ENCODE data around the gene MSH3. TPM values are rescaled to one million over a fixed set of nuclear protein-coding genes. Genes with fewer than 3 reads are reported as not detected.

The MSH3 gene
- total RNA-seq, 2 experiments from 2014 or later: 23.0 to 23.4 TPM

DNA sequence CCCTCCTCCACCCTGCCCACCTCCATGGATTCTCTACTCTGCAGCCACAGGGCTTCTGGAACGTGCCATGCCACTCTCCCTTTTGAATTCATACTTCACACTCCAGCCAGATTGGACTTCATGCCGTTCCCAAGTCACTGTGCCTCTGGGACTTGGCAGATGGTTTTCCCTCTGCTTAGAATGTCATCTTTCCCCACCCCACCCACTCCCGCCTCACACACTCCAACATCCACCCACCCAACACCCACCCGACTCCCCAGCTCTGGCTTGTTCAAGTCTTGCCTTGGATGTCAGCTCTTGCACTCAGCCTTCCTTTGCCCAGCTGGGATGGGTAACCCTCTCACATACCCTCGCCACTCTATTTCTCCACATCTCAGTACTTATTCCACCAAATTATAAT, 142.4 kb downstream of the MSH3 start:
- TF ChIP-seq, protein P1, sequence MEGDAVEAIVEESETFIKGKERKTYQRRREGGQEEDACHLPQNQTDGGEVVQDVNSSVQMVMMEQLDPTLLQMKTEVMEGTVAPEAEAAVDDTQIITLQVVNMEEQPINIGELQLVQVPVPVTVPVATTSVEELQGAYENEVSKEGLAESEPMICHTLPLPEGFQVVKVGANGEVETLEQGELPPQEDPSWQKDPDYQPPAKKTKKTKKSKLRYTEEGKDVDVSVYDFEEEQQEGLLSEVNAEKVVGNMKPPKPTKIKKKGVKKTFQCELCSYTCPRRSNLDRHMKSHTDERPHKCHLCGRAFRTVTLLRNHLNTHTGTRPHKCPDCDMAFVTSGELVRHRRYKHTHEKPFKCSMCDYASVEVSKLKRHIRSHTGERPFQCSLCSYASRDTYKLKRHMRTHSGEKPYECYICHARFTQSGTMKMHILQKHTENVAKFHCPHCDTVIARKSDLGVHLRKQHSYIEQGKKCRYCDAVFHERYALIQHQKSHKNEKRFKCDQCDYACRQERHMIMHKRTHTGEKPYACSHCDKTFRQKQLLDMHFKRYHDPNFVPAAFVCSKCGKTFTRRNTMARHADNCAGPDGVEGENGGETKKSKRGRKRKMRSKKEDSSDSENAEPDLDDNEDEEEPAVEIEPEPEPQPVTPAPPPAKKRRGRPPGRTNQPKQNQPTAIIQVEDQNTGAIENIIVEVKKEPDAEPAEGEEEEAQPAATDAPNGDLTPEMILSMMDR (IDR thresholded peaks at IDR 0.05): no peak
- H3K4me3 Mint-ChIP-seq: no peak overlapping the region
- no peaks in the 10 kb centered on the region for H3K9me3 Mint-ChIP-seq
- DNase-seq (no peak), ATAC-seq (no peak)
- H3K36me3 Mint-ChIP-seq (ENCODE audit: low read depth): peaks cover 28% of the 10 kb centered on the region
- no peak overlapping the region for H3K27ac Mint-ChIP-seq
- ChIA-PET CTCF (interaction anchor here (1.2 kb wide), 1 partner anchor 109 kb away, joined by 3 read pairs; no protein-coding TSS in a partner anchor), POLR2A (no interaction called here)
- H3K4me1 Mint-ChIP-seq (ENCODE audit: low read depth): no peaks in the 10 kb centered on the region
- no peaks in the 10 kb centered on the region for H3K27me3 Mint-ChIP-seq
- intact Hi-C loops (cut with micrococcal nuclease): no loop called here

DNA sequence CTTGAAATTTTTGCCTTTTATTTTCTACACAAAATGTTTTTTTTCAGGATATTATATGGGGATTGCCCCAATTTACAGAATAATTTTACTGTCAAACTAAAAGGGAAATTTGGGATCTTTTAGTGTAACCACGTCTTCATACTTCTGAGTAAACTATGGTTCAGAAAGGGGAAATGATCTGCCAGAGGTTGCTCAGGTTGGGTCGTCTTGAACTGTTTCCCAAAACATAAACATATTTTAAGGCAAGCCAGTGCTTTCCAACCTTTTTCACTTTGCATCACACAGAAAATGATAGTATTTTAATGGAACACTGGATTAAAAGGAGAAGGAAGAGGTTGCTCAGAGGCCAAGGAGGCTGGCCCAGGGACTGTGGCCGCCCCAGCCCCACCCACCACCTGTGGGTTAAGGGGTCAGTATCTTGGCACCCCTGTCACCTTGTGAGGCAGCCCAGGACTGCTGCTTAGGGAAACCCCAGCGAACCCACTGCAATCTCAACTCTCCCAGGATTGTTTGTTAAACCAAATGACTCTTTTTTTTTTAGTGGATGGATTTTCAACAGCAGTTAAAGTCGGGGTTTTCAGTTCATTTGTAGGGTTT, 143.1 kb downstream of the MSH3 start:
- DNase-seq (no peak), ATAC-seq (no peak)
- peaks cover 25% of the 10 kb centered on the region for H3K36me3 Mint-ChIP-seq (ENCODE audit: low read depth)
- H3K4me1 Mint-ChIP-seq (ENCODE audit: low read depth): no peaks in the 10 kb centered on the region
- CTCF ChIA-PET: interaction anchor here (1.2 kb wide), 1 partner anchor 110 kb away, joined by 3 read pairs; no protein-coding TSS in a partner anchor
- POLR2A ChIA-PET: no interaction called here
- no peaks in the 10 kb centered on the region for H3K27me3 Mint-ChIP-seq
- no peaks in the 10 kb centered on the region for H3K9me3 Mint-ChIP-seq
- TF ChIP-seq, protein P1 (IDR thresholded peaks at IDR 0.05): no peak
- no peak overlapping the region for H3K4me3 Mint-ChIP-seq
- intact Hi-C loops (cut with micrococcal nuclease): no loop called here
- H3K27ac Mint-ChIP-seq: no peak overlapping the region

DNA sequence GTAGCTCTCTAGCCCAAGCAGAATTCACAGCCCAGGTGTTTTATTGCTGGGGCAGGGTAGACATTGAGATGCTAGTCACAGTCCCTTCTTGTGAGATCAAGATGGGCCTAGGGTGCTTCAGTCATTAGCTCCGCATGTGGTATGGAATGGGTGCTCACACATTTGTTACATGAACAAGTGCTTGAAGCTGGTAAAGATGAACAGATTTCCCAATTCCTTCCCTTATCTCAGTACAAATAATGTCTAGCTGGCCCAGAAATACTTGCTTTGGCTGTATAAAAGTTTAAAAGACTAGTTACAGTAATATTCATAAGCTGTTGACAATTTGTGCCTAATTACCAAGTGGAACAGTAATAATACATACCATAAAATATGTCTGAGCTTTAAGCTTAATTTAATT, 143.7 kb downstream of the MSH3 start:
- DNase-seq (no peak), ATAC-seq (no peak)
- H3K4me3 Mint-ChIP-seq: no peak overlapping the region
- no peaks in the 10 kb centered on the region for H3K4me1 Mint-ChIP-seq (ENCODE audit: low read depth)
- peaks cover 29% of the 10 kb centered on the region for H3K36me3 Mint-ChIP-seq (ENCODE audit: low read depth)
- H3K9me3 Mint-ChIP-seq: no peaks in the 10 kb centered on the region
- TF ChIP-seq, protein P1 (IDR thresholded peaks at IDR 0.05): no peak
- ChIA-PET CTCF (interaction anchor here (1.1 to 1.5 kb wide), 3 partner anchors 111 to 367 kb away, joined by 3 to 4 read pairs (median 3); no protein-coding TSS in a partner anchor), POLR2A (interaction anchor here (1.1 kb wide), 1 partner anchor 15 kb away, joined by 3 read pairs; no protein-coding TSS in a partner anchor)
- H3K27me3 Mint-ChIP-seq: no peaks in the 10 kb centered on the region
- intact Hi-C loops (cut with micrococcal nuclease): no loop called here
- H3K27ac Mint-ChIP-seq: no peak overlapping the region

DNA sequence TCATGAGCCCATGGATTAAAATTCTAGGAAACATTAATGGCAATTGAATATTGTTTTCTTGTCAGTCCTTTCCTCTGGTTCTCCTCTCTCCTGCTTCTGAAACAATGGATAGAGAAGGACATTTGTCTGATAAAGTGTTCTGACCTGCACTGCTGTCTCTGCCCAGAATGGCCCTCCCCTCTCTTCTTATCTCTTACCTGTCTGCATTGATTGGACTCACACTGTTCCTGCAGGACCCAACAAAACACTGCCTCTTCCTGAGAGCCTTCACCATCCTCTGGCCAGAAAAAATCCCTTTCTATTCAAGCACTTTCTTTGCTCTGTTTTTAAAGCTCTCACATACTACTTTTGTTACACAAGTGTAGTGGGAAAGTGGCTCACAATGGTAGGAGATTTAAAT, 144.2 kb downstream of the MSH3 start:
- Mint-ChIP-seq H3K36me3 (ENCODE audit: low read depth) (peaks cover 34% of the 10 kb centered on the region), H3K27ac (no peak overlapping the region), H3K27me3 (no peaks in the 10 kb centered on the region), H3K4me1 (ENCODE audit: low read depth) (no peaks in the 10 kb centered on the region), H3K9me3 (peaks cover 1% of the 10 kb centered on the region), H3K4me3 (no peak overlapping the region)
- DNase-seq: no peak
- TF ChIP-seq, protein P1 (IDR thresholded peaks at IDR 0.05): no peak
- CTCF ChIA-PET: interaction anchor here (1.1 to 1.5 kb wide), 2 partner anchors 310 to 366 kb away, joined by 3 to 4 read pairs; no protein-coding TSS in a partner anchor
- POLR2A ChIA-PET: interaction anchor here (1.1 kb wide), 1 partner anchor 15 kb away, joined by 3 read pairs; no protein-coding TSS in a partner anchor
- no peak for ATAC-seq
- intact Hi-C loops (cut with micrococcal nuclease): no loop called here

GRCh38 chr5:80799041-80799440, 144.6 kb downstream of the MSH3 start:
- H3K4me3 Mint-ChIP-seq: no peak overlapping the region
- H3K36me3 Mint-ChIP-seq (ENCODE audit: low read depth): peaks cover 35% of the 10 kb centered on the region
- intact Hi-C loops (cut with micrococcal nuclease): no loop called here
- DNase-seq: no peak
- ChIA-PET CTCF (interaction anchor here (1.1 to 1.5 kb wide), 2 partner anchors 309 to 366 kb away, joined by 3 to 4 read pairs; no protein-coding TSS in a partner anchor), POLR2A (interaction anchor here (0.7 to 1.1 kb wide), 2 partner anchors 14 to 271 kb away, joined by 3 to 4 read pairs; no protein-coding TSS in a partner anchor)
- no peak overlapping the region for H3K27ac Mint-ChIP-seq
- no peaks in the 10 kb centered on the region for H3K27me3 Mint-ChIP-seq
- H3K9me3 Mint-ChIP-seq: peaks cover 1% of the 10 kb centered on the region
- ATAC-seq: no peak
- TF ChIP-seq, protein P1 (IDR thresholded peaks at IDR 0.05): no peak
- no peaks in the 10 kb centered on the region for H3K4me1 Mint-ChIP-seq (ENCODE audit: low read depth)
